Mucosa of descending colon (tissue), 3 donors: ENCODE measurements around the gene RPRD2. TPM values are rescaled to one million over a fixed set of nuclear protein-coding genes. Genes with fewer than 3 reads are reported as not detected.

ENCODE experiments used
- ATAC-seq: fragments of 200-7000 bp; cut with Tn5 transposase; one replicate; pipeline ENCODE4 v1.9.1; 2020; ENCODE audit warnings: mild to moderate bottlenecking, moderate library complexity
- DNase-seq, 3 donors: peaks; one replicate each; pipeline ENCODE4 v3.0.0-alpha.2; 2020
- H3K36me3 ChIP-seq: fragments of 200-600 bp; one replicate; pipeline ENCODE4 v1.8.0; 2021; ENCODE audit warnings: low read depth, mild to moderate bottlenecking
- H3K4me1 ChIP-seq: fragments of 200-600 bp; one replicate; pipeline ENCODE4 v1.8.0; 2021; ENCODE audit warnings: low read depth, mild to moderate bottlenecking
- H3K4me3 ChIP-seq: fragments of 200-600 bp; one replicate; pipeline ENCODE4 v1.8.0; 2021; ENCODE audit warnings: mild to moderate bottlenecking
- H3K9me3 ChIP-seq: fragments of 200-600 bp; one replicate; pipeline ENCODE4 v1.8.0; 2021; ENCODE audit warnings: mild to moderate bottlenecking
- CTCF ChIP-seq: fragments of 200-600 bp; IDR thresholded peaks from one replicate; pipeline ENCODE4 v1.8.0; 2022; ENCODE audit warnings: antibody characterized with exemption, mild to moderate bottlenecking
- intact Hi-C, 2 donors: fragments of 100-400 bp; cut with DNase I in 1 of 2; cut with micrococcal nuclease in 1 of 2; formaldehyde crosslinking; loops; one replicate each; pipeline versions ENCODE4 v1.11.0 to v1.11.1; 2022; cut with DNase I, micrococcal nuclease
- total RNA-seq, 3 donors: library from RNA; stranded (reverse); fragmentation: NEBNext Ultra II Directional in 2 of 3; extraction: Animal tissue kit (Norgen Biotek cat#: 25700) in 2 of 3; gene quantifications; one replicate each; pipeline versions ENCODE4 v1.2.1 to v1.2.4, GENCODE V29; 2021 to 2023
- donor health status: DM: no; HTN: no; CAD: no; lungs with moderate emphysema.
- donor health status: DM: no; HTN: no; CAD: no.
- donor health status: DM: no; HTN: yes; CAD: no.

The RPRD2 gene
- total RNA-seq, 3 donors from 2014 or later: 28.3 to 43.1 (median 32.4) TPM

DNA sequence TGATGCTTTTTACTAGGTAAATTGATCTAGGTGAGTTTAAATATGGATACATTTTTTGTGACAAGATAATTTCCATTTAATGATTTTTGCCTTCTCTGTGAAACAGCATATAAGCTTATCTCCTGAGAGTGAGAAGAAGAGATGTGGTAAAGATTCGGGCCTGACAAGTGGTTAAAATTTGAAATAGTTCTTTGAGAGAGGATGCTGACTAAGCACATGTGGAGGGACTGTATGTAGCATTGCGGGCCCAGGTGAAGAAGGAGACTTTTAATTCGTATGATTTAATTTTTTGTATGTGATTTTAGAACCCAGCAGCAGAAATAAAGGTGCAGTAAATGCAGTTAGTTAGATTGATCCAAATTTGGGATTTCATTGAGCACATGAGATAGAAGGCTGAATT lies 51.9 kb downstream of the RPRD2 start:
- no peak for TF ChIP-seq CTCF

DNA sequence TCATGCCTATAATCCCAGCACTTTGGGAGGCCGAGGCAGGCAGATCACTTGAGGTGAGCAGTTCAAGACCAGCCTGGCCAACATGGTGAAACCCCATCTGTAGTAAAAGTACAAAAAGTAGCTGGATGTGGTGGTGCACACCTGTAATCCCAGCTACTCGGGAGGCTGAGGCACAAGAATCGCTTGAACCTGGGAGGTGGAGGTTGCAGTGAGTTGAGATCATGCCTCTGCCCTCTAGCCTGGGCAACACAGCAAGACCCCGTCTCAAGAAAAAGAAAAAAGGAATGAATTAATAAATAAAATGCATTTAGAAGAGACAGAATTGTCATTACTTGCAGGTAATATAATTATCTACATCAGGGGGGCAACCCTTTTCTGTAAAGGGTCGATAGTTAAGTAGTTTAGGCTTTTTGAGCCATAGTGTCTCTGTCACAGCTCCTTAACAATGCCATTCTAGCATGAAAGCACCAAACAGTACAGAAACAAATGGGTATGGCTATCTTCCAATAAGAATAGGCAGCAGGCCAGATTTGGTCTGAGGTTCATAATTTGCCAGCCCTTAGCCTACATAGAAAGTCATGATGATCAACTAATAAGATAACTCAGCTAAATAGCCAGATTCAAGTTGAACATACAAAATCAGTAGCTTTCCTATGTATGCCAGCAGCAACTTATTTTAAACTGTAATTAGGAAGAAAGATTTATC lies 56.8 kb downstream of the RPRD2 start:
- intact Hi-C loops: no loop called here
- no peak for TF ChIP-seq CTCF
- ATAC-seq: no peak
- Histone ChIP-seq H3K4me1 (no peaks in the 10 kb centered on the region), H3K9me3 (no peaks in the 10 kb centered on the region), H3K4me3 (no peak overlapping the region), H3K36me3 (no peaks in the 10 kb centered on the region)
- no peak for DNase-seq

More for the DNA sequence above, 51.9 kb downstream of the RPRD2 start:
- Histone ChIP-seq H3K4me3 (no peak overlapping the region), H3K36me3 (no peaks in the 10 kb centered on the region), H3K4me1 (no peaks in the 10 kb centered on the region), H3K9me3 (no peaks in the 10 kb centered on the region)
- intact Hi-C loops: no loop called here
- ATAC-seq (no peak), DNase-seq (no peak)

- Histone ChIP-seq H3K9me3 (no peaks in the 10 kb centered on the region), H3K4me3 (no peak overlapping the region), H3K4me1 (no peaks in the 10 kb centered on the region), H3K36me3 (no peaks in the 10 kb centered on the region)
- intact Hi-C loops: no loop called here
- no peak for TF ChIP-seq CTCF
- ATAC-seq (no peak), DNase-seq (no peak)
Observed at GRCh38 chr1:150422541-150422940, 58.6 kb downstream of the RPRD2 start.

GRCh38 chr1:150429805-150430204 lies 65.9 kb downstream of the RPRD2 start:
- no peak for ATAC-seq
- intact Hi-C loops: no loop called here
- no peak overlapping the region for H3K4me3 ChIP-seq
- TF ChIP-seq CTCF: no peak
- no peaks in the 10 kb centered on the region for H3K9me3 ChIP-seq
- DNase-seq: no peak
- H3K4me1 ChIP-seq: no peaks in the 10 kb centered on the region
- no peaks in the 10 kb centered on the region for H3K36me3 ChIP-seq

- H3K36me3 ChIP-seq: no peaks in the 10 kb centered on the region
- TF ChIP-seq CTCF: no peak
- ATAC-seq (no peak), DNase-seq (no peak)
- no peak overlapping the region for H3K4me3 ChIP-seq
- no peaks in the 10 kb centered on the region for H3K9me3 ChIP-seq
- intact Hi-C loops: no loop called here
- H3K4me1 ChIP-seq: no peaks in the 10 kb centered on the region
Observed at GRCh38 chr1:150441121-150441520, 77.2 kb downstream of the RPRD2 start.

DNA sequence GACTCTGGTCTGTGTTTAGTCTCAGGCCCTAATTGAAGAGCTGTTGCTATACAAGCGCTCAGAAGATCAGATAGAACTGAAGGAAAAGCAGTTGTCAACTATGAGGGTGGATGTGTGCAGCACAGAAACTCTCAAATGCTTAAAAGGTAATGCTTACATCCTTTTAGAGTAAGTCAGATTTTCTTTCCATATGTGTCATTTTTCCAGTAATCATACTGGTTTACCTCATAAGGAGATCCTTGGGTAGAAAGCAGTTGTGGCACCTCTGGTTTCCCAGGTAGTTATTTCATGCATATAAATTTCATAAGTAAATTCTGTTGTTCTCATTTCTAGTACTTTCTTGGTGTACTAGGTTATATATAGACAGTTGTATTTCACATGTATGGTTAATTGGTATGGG lies 80.3 kb downstream of the RPRD2 start:
- TF ChIP-seq CTCF: no peak
- intact Hi-C loops: no loop called here

More for the DNA sequence above, 80.3 kb downstream of the RPRD2 start:
- no peak for ATAC-seq
- no peaks in the 10 kb centered on the region for H3K4me1 ChIP-seq
- DNase-seq: no peak
- H3K9me3 ChIP-seq: no peaks in the 10 kb centered on the region
- H3K36me3 ChIP-seq: no peaks in the 10 kb centered on the region
- H3K4me3 ChIP-seq: no peak overlapping the region
